Suprapubic skin (tissue), 4 donors: ENCODE results near the gene ANAPC15.

Experiments used
- CTCF ChIP-seq, 2 donors: fragments of 200-600 bp in 1 of 2; fragments of 450-650 bp in 1 of 2; sonication (generic) in 1 of 2; IDR thresholded peaks; one replicate each; pipeline ENCODE4 v1.5.1; 2016 to 2019; ENCODE audit warnings: antibody characterized with exemption in 2 of 2, mild to moderate bottlenecking in 1 of 2, moderate library complexity in 1 of 2
- EP300 ChIP-seq: sonication (generic); formaldehyde crosslinking; IDR thresholded peaks from one replicate; pipeline ENCODE4 v1.6.1; 2017; ENCODE audit warnings: antibody characterized with exemption
- POLR2A ChIP-seq, 2 donors: fragments of 450-650 bp; IDR thresholded peaks; one replicate each; pipeline ENCODE4 v1.6.1; 2017; ENCODE audit warnings: antibody characterized with exemption in 2 of 2, mild to moderate bottlenecking in 2 of 2, moderate library complexity in 2 of 2
- POLR2AphosphoS5 ChIP-seq, 3 donors: sonication (generic); formaldehyde crosslinking; IDR thresholded peaks; one replicate each; pipeline ENCODE4 v1.6.1; 2017; ENCODE audit warnings: antibody characterized with exemption in 3 of 3

GRCh38 chr11:72069200-72069599 is 43.3 kb downstream of the ANAPC15 start:
- TF ChIP-seq CTCF (IDR thresholded peaks at IDR 0.05) (no peak), POLR2AphosphoS5 (IDR thresholded peaks at IDR 0.05) (no peak), EP300 (no peak), POLR2A (IDR thresholded peaks at IDR 0.05) (no peak)
